GM12801 (cell line): Measurements from ENCODE around the gene CNOT6.

Experiments used
- CTCF ChIP-seq: IDR thresholded peaks from one replicate; pipeline ENCODE4 v1.5.1; 2011; ENCODE audit warnings: control low read depth; ENCODE audit not compliant: insufficient read length; ENCODE audit errors: extremely low read depth

Gene CNOT6

GRCh38 chr5:180619563-180619915 lies 125.4 kb downstream of the CNOT6 start:
- no peak for TF ChIP-seq CTCF

- TF ChIP-seq CTCF = no peak
Observed at GRCh38 chr5:180620014-180620413, 125.8 kb downstream of the CNOT6 start.

- no peak for TF ChIP-seq CTCF
Observed at GRCh38 chr5:180621311-180621710, 127.1 kb downstream of the CNOT6 start.

GRCh38 chr5:180622910-180623309 lies 128.7 kb downstream of the CNOT6 start:
- no peak for TF ChIP-seq CTCF

GRCh38 chr5:180623411-180623834 lies 129.2 kb downstream of the CNOT6 start:
- TF ChIP-seq CTCF = no peak

- TF ChIP-seq CTCF = no peak
Observed at GRCh38 chr5:180623844-180624243, 129.7 kb downstream of the CNOT6 start.

- no peak for TF ChIP-seq CTCF
Observed at GRCh38 chr5:180624587-180624986, 130.4 kb downstream of the CNOT6 start.
